IPS-18a (cell line): ENCODE results near the gene KICS2.
"Not testable (repeated sequence)": the region's sequence is repeated elsewhere in the genome, so short reads cannot be mapped to it uniquely, and the experiment has no call there.

Source experiments
- H3K27ac ChIP-seq: one replicate; pipeline ENCODE4 v1.5.1; 2013; ENCODE audit warnings: low read length
- H3K27me3 ChIP-seq: one replicate; pipeline ENCODE4 v1.6.1; 2013; ENCODE audit warnings: mild to moderate bottlenecking, low read length; ENCODE audit not compliant: control insufficient read depth, insufficient read depth
- H3K36me3 ChIP-seq: one replicate; pipeline ENCODE4 v1.6.1; 2013; ENCODE audit warnings: low read depth, low read length; ENCODE audit not compliant: control insufficient read depth
- H3K4me1 ChIP-seq: one replicate; pipeline ENCODE4 v1.6.1; 2013; ENCODE audit warnings: low read depth, low read length; ENCODE audit not compliant: control insufficient read depth
- H3K4me3 ChIP-seq: one replicate; pipeline ENCODE4 v1.5.1; 2013; ENCODE audit warnings: low read length
- H3K9ac ChIP-seq: one replicate; pipeline ENCODE4 v1.6.1; 2013; ENCODE audit warnings: mild to moderate bottlenecking, low read length, moderate library complexity
- H3K9me3 ChIP-seq: one replicate; pipeline ENCODE4 v1.6.1; 2013; ENCODE audit warnings: low read depth, low read length; ENCODE audit not compliant: control insufficient read depth

The KICS2 gene

GRCh38 chr12:64240781-64241180 lies 18.7 kb upstream of the KICS2 start:
- H3K27ac ChIP-seq, result no peak overlapping the region
- H3K36me3 ChIP-seq, result no peaks in the 10 kb centered on the region
- no peak overlapping the region for H3K9ac ChIP-seq
- H3K9me3 ChIP-seq, result no peaks in the 10 kb centered on the region
- H3K4me3 ChIP-seq, result no peak overlapping the region
- H3K4me1 ChIP-seq, result no peaks in the 10 kb centered on the region
- H3K27me3 ChIP-seq, result no peaks in the 10 kb centered on the region

GRCh38 chr12:64237382-64237781 lies 15.3 kb upstream of the KICS2 start:
- H3K27me3 ChIP-seq, result no peaks in the 10 kb centered on the region
- H3K9me3 ChIP-seq, result no peaks in the 10 kb centered on the region
- H3K4me3 ChIP-seq, result no peak overlapping the region
- no peak overlapping the region for H3K9ac ChIP-seq
- H3K4me1 ChIP-seq, result no peaks in the 10 kb centered on the region
- no peak overlapping the region for H3K27ac ChIP-seq
- H3K36me3 ChIP-seq, result no peaks in the 10 kb centered on the region

- Histone ChIP-seq H3K27ac (no peak overlapping the region), H3K9ac (no peak overlapping the region), H3K36me3 (no peaks in the 10 kb centered on the region), H3K9me3 (no peaks in the 10 kb centered on the region), H3K4me3 (no peak overlapping the region), H3K27me3 (no peaks in the 10 kb centered on the region), H3K4me1 (no peaks in the 10 kb centered on the region)
Observed at GRCh38 chr12:64236549-64236948, 14.5 kb upstream of the KICS2 start.

GRCh38 chr12:64232196-64232595 lies 10.1 kb upstream of the KICS2 start:
- Histone ChIP-seq H3K4me1 (peaks cover 3% of the 10 kb centered on the region), H3K9ac (no peak overlapping the region), H3K4me3 (no peak overlapping the region), H3K36me3 (no peaks in the 10 kb centered on the region), H3K27me3 (no peaks in the 10 kb centered on the region), H3K9me3 (no peaks in the 10 kb centered on the region), H3K27ac (no peak overlapping the region)

- Histone ChIP-seq H3K36me3 (no peaks in the 10 kb centered on the region), H3K9ac (no peak overlapping the region), H3K9me3 (no peaks in the 10 kb centered on the region), H3K27ac (no peak overlapping the region), H3K4me1 (peaks cover 3% of the 10 kb centered on the region), H3K27me3 (no peaks in the 10 kb centered on the region), H3K4me3 (no peak overlapping the region)
Observed at GRCh38 chr12:64229796-64230195, 7.7 kb upstream of the KICS2 start.

GRCh38 chr12:64229240-64229639 lies 7.1 kb upstream of the KICS2 start:
- no peaks in the 10 kb centered on the region for H3K27me3 ChIP-seq
- no peak overlapping the region for H3K4me3 ChIP-seq
- H3K27ac ChIP-seq, result no peak overlapping the region
- H3K36me3 ChIP-seq, result no peaks in the 10 kb centered on the region
- peaks cover 3% of the 10 kb centered on the region for H3K4me1 ChIP-seq
- H3K9me3 ChIP-seq, result no peaks in the 10 kb centered on the region
- H3K9ac ChIP-seq, result no peak overlapping the region

GRCh38 chr12:64225626-64226025 lies 3.5 kb upstream of the KICS2 start:
- no peaks in the 10 kb centered on the region for H3K9me3 ChIP-seq
- no peaks in the 10 kb centered on the region for H3K27me3 ChIP-seq
- H3K9ac ChIP-seq, result no peak overlapping the region
- H3K27ac ChIP-seq, result no peak overlapping the region
- no peak overlapping the region for H3K4me3 ChIP-seq
- H3K36me3 ChIP-seq, result no peaks in the 10 kb centered on the region
- peaks cover 7% of the 10 kb centered on the region for H3K4me1 ChIP-seq

GRCh38 chr12:64221651-64222008 lies 466 bp downstream of the KICS2 start:
- peak overlapping the region; percentile 94 for H3K9ac ChIP-seq
- H3K27ac ChIP-seq, result peak overlapping the region; percentile 82
- no peaks in the 10 kb centered on the region for H3K9me3 ChIP-seq
- H3K4me1 ChIP-seq, result peaks cover 18% of the 10 kb centered on the region
- peak overlapping the region; percentile 95 for H3K4me3 ChIP-seq
- no peaks in the 10 kb centered on the region for H3K27me3 ChIP-seq
- H3K36me3 ChIP-seq, result no peaks in the 10 kb centered on the region

- H3K36me3 ChIP-seq, result no peaks in the 10 kb centered on the region
- H3K9ac ChIP-seq, result no peak overlapping the region
- H3K9me3 ChIP-seq, result no peaks in the 10 kb centered on the region
- no peaks in the 10 kb centered on the region for H3K27me3 ChIP-seq
- H3K4me3 ChIP-seq, result no peak overlapping the region
- no peak overlapping the region for H3K27ac ChIP-seq
- H3K4me1 ChIP-seq, result peaks cover 18% of the 10 kb centered on the region
Observed at GRCh38 chr12:64220046-64220445, 2.0 kb downstream of the KICS2 start.

GRCh38 chr12:64219145-64219544 lies 3.0 kb downstream of the KICS2 start:
- H3K27me3 ChIP-seq, result no peaks in the 10 kb centered on the region
- H3K36me3 ChIP-seq, result no peaks in the 10 kb centered on the region
- H3K27ac ChIP-seq, result no peak overlapping the region
- H3K4me1 ChIP-seq, result peaks cover 18% of the 10 kb centered on the region
- no peak overlapping the region for H3K9ac ChIP-seq
- peak overlapping the region; percentile 4 for H3K4me3 ChIP-seq
- H3K9me3 ChIP-seq, result no peaks in the 10 kb centered on the region

GRCh38 chr12:64218597-64218996 lies 3.5 kb downstream of the KICS2 start:
- H3K4me3 ChIP-seq, result no peak overlapping the region
- no peaks in the 10 kb centered on the region for H3K27me3 ChIP-seq
- peaks cover 18% of the 10 kb centered on the region for H3K4me1 ChIP-seq
- no peak overlapping the region for H3K9ac ChIP-seq
- H3K36me3 ChIP-seq, result no peaks in the 10 kb centered on the region
- no peaks in the 10 kb centered on the region for H3K9me3 ChIP-seq
- H3K27ac ChIP-seq, result no peak overlapping the region

- not testable (repeated sequence) for H3K9ac ChIP-seq, H3K36me3 ChIP-seq, H3K9me3 ChIP-seq, H3K4me3 ChIP-seq, H3K27ac ChIP-seq, H3K27me3 ChIP-seq
- H3K4me1 ChIP-seq, result peaks cover 18% of the 10 kb centered on the region
Observed at GRCh38 chr12:64217643-64218042, 4.5 kb downstream of the KICS2 start.
